Stimulated activated CD8-positive, alpha-beta memory T cell treated with anti-CD3 and anti-CD28 coated beads, Interleukin-15, amount 100 ng/mL, for 48 hours (primary cell): ENCODE results near the gene ASPG.

Experiments used
- DNase-seq, 2 donors: peaks; one replicate each; pipeline ENCODE4 v3.0.0-alpha.2; 2020; ENCODE audit warnings: low read depth in 2 of 2

The ASPG gene

DNA sequence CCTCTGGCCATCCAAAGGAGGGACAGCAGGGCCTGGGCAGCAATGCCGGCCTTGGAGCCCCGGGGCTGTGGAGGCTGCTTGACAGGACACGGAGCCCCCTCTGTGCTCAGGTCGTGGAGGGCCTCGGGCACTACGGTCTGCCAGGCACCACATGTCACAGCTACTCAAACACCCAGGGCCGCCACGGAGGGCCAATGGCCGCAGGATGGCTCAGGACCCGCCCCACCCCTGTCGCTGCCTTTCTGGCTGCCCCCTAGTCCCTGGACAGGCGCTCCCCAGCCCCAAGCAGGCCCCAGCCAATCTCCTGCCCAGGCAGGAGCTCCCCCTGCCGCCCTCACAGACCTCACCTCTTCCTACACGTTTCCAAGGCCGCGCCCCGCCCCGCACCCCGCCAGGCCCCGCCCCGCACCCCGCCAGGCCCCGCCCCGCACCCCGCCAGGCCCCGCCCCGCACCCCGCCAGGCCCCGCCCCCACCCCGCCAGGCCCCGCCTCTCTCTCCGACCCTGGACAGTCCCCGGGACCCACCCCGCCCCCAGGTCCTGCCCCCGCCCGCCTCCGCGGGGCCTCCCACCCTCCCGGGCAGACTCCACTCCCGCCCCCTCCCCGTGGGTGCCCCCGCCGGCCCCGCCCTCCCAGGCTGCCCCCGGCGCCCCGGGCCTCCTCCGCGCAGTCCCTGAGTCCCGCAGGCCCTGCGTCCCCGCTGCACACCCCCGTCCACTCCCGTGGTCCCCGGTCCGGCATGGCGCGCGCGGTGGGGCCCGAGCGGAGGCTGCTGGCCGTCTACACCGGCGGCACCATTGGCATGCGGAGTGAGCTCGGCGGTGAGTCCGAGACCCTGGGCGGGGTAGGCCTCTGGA, at the start of gene ASPG:
Gene ASPG, plus strand, starts transcription at position 669 of the 857 bp plus-strand sequence. Its CDS starts 71 bp downstream, at position 740.
- DNase-seq = no peak

DNA sequence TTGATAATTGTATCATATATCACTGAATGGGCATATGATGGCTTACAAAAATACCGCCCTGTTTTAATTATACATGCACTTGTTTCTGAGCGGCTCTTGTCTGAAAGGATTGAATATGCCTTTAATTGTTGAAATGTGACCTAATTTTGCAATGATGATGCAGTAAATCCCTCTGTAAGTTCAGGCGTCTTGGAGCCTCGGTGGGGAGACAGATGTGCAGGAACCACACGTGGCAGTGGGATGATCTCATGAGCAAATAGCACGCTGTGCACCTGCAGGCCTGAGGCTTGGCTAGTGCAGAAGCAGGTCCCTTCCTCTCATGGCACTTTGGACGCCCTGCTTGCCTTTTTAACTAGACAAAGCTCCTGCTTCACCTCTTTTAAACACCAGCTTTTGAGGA, 49.3 kb upstream of the ASPG start:
- no peak for DNase-seq

DNA sequence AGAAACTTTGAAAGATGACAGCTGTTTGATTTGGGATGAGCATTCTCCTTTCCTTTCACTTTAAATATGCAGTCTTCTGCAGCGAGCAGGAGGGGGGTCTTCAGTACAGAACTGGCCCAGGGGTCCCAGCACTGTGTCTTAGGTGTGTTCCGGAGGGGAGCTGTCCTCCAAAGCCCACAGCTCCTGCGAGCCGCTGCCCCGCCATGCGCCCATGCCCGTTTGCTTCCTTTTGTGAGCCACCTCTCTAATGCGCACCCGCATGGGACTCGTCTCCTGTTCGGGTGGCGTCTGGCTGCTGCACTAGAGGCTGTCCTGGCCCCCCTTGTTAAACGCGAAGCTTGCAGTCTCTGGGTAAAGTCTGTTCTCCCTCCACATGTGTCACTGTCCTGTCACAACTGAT, 48.4 kb upstream of the ASPG start:
- DNase-seq = no peak

DNA sequence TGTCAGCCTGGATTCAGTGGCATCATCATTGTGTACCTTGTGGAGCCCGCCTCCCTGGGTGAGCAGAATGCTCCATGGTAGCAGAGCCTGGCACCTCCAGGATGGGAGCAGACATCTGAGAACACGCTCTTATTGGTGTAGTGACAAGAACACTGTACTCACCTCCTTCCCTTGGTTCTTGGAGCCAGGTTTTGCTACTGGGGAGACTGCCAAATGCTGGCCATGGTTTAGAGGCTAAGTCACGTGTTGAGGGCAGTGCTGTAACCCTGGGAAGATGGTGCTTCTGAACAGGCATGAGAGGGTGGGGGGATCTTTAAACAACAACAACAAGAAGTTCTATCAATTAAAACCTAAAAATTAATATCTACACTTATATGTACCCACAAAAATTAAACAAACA, 47.6 kb upstream of the ASPG start:
- no peak for DNase-seq

DNA sequence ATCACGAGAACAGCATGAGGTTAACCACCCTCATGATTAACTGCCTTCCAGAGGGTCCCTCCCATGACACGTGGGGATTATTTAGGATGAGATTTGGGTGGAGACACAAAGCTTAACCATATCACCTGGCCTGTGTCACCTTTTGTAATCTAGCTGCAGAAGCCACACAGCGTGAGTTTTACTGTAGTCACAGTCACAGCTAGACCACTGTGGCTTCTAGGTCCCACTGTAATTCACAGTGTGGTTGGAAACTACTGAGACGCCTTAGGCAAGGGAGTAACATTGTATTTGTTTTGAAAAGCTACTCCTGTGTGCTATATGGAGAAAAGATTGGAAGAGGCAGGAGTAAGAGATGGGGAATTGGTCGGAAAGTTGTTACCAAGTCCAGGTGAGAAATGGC, 46.3 kb upstream of the ASPG start:
- no peak for DNase-seq

DNA sequence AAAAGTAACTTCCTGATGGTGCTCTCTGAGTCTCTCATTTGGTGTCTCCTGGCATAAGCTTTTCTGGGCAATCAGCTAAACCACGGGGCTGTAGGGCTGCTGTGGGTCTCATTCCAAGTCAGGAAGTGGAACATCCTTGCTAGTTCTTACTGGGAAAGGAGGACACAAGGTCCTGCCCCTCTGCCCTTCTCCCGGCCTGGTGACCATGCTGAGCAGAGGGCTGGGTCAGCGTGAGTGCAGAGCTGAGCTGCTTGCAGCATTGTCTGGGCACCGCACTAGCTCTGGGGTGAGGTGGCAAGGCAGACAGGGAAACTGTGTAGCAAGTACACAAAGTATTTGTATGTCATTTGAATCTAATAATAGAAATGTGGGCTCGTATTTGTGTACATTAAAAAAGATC, 45.0 kb upstream of the ASPG start:
- no peak for DNase-seq

DNA sequence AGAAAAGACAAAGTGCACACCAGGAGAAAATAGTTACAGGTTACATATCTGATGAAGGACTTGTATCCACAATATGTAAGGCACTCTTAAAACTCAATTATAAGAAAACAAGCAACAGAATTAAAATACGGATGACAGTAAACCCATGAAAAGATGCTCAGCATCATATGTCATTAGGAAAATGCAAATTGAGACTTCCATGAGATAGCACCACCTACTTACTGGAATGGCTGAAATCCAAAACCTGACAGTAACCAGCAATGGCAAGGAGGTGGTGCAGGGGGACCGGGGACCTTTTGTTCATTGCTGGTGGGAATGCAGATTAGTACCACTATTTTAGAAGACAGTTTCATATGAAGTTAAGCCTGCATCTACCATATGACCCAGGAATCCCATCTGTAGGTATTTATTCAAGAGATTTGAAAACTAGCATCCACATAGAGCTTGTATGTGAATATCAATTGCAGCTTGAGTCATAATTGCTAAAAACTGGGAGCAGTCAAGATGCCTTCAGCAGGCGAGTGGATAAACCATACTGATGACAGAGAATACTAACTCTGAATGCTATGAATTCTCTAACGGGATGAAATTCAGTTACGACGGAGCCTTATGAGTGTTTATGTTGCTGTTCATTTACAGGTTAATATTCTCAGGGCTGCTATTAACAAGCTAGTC, 43.9 kb upstream of the ASPG start:
- no peak for DNase-seq

DNA sequence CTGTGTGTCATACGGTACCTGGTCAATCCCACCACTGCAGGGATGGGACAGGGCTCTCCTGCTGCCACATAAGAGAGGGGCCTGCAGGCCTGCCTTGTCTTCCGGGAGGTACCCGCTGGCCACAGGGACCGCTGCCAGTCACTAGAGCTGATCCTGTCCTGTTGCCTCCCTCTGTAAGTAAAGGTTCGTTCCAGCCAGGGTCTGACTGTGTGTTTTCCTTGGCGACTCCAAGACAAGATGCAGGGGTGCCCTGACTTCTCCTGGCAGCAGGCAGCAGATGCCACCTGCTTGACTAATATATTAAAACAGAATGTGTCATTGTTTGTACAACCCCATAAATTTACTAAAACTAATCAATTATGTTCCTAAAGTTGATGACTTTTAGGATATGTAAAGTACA, 41.5 kb upstream of the ASPG start:
- no peak for DNase-seq

DNA sequence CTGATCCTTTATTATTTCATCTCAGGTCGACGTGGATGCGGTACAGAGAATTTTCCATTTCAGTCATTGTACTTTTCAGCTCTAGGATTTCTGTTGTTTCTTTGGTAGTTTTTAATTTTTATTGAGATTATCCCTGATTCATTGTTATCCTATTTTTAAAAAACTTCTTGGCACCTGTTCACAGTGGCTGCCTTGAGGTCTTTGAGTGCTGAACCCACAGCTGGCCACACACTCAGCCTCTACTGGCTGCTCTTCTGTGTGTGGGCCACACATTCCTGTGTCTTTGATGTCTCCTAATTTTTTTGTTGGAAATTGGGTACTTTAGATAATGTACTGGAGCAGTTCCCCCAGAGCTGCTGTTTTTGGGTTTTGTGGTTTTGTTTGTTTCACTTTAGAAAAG, 37.7 kb upstream of the ASPG start:
- DNase-seq = no peak

DNA sequence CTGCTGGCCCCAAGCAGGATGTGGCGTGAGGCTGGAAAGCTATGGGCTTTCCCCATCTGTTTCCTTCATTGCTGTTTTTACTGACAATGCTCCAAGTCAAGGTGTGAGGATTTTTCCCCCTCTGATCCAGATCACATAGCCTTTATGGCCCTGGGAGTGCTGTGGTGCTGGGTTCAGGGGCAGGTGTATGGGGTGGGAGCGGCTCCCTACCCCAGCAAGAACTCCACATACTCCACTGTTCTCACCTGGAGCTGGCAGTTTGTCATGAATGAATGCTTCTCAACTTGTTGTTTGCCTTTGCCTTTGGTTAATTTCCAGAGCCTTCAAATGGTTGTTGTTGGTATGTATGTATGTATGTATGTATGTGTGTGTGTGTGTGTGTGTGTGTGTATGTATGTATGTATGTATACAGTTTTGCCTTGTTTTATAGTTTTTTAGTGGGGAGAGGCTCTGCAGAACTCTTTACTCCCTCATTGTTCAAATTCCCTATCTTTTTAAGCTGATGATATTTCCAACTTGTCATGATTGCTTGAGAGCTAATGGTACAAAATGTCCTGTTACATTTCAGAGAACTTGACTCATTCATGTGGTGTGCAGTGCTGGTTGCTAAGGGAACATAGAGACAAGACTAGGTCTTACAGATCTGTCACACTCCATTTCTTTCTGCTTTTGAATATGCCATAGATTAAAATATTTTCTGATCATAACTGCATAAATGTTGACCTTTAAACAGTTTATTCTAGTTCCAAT, 36.6 kb upstream of the ASPG start:
- DNase-seq = no peak

DNA sequence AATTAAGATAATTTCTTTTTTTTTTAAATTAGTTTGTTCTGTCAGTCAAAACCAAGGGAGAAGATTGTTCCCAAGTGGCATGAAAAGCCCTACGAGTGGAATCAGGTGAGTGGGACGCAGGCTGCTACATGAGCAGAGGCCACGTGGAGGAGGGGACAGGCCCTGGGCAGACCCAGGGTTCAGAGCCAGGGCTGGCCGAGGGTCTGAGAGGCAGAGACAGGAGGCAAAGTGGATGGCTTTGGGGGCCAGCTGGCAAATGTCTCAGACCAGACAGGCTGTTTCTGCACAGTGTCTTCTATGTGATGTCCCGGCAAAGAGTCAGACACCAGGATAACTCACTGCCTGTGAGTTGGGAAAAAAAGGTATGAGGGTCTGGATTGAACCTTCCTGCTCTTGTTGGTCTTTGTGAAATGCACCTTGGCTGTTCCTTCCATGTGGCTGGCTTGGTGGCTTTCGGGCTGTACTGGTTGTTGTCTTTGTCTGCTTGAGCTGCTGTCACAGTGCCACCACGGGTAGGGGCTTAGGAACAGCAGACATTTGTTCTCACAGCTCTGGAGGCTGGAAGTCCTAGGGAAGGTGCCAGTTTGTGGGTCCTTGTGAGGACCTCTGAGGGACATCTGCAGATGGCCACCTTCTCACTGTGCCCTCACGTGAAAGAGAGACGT, 35.8 kb upstream of the ASPG start:
- DNase-seq = no peak

DNA sequence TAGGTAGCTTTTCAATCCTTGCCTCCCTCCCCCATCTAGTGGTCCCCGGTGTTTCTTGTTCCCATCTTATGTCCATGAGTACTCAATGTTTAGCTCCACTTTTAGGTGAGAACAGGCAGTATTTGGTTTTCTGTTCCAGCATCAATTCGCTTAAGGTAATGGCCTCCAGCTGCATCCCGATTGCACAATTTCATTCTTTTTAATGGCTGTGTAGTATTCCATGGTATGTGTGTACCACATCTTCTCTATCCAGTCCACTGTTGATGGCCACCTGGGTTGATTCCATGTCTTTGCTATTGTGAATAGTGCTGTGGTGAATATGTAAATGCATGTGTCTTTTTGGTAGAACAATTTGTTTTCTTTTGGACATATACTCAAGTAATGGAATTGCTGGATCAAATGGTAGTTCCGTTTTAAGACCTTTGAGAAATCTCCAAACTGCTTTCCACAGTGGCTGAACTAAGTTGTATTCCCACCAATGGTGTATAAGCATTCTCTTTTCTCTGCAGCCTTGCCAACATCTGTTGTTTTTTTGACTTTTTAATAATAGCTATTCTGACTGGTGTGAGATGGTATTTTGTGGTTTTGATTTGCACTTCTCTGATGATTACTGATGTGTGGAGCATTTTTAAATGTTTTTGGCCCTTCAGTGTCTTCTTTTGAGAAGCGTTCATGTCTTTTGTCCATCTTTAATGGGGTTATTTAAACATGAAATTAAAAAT, 34.2 kb upstream of the ASPG start:
- DNase-seq = no peak

DNA sequence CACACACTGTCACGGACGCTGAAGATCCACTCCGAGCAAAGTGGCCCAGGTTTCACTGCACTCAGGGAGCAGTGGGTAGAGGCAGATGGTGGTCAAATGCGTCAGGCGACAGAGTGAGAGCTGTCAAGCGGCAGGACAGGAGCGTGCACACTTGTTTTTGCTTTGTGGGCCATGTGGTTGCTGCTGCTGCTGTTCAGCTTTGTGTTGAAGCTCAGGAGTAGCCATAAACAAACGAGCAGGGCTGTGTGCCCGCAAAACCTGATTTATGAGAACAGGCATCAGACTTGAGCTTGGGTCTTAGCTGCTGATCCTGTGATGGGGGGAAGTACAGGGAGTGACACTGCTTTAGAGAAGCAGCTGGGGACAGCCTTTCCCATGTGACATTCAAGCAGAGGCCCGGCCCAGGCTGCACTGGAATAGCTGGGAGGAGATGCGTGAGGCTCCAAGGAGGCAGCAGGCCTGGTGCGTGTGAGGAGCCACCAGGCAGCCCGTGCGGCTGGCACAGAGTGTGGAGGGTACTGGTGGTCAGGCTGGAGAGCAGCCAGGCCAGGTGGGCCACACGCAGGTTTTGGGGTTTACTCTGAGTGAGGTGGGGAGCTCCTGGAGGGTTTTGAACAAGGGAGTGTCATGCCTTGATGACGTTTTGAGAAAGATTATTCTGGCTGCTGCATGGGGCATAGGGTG, 31.1 kb upstream of the ASPG start:
- no peak for DNase-seq

DNA sequence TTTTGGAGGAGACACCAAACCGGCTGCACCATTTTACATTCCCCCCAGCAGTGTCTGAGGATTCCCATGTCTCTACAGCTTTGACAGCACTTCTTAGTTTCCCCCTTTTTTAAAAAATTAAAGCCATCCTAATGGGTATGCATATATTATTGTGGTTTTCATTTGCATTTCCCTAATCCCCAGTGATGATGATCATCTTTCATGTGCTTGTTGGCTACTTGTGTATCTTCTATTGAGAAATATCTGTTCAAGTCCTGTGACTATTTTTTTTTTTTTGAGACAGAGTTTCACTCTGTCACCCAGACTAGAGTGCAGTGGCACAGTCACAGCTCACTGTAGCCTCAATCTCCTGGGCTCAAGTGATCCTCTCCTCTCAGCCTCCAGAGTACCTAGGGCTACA, 23.2 kb upstream of the ASPG start:
- no peak for DNase-seq

DNA sequence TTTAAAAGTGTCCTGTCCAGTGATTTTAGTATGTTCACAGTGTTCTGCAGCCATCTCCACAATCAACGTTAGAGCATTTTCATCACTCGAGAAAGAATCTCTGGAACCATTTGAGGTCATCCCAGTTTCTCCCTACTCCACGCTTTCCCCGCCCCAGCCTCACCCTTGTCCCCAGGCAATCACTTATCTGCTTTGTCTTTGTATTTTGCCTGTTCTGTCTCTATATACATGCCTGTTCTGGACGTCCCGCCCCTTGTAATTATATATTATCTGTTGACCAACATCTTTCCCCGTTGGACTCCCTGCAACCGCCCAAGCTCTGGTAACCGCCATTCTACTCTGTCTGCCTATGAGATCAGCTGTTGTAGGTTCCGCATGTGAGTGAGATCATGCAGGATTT, 21.5 kb upstream of the ASPG start:
- no peak for DNase-seq

DNA sequence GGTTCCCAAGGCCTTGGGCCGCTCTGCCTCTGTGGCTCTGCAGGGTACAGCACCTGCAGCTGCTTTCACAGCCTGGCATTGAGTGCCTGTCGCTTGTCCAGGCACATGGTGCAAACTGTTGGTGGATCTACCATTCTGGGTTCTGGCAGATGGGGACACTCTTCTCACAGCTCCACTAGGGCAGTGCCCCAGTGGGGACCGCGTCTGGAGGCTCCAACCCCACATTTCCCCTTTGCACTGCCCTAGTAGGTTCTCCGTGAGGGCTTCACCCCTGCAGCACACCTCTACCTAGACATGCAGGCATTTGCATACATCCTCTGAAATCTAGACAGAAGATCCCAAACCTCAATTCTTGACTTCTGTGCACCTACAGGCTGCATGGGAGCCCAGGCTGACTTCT, 19.2 kb upstream of the ASPG start:
- DNase-seq = no peak

DNA sequence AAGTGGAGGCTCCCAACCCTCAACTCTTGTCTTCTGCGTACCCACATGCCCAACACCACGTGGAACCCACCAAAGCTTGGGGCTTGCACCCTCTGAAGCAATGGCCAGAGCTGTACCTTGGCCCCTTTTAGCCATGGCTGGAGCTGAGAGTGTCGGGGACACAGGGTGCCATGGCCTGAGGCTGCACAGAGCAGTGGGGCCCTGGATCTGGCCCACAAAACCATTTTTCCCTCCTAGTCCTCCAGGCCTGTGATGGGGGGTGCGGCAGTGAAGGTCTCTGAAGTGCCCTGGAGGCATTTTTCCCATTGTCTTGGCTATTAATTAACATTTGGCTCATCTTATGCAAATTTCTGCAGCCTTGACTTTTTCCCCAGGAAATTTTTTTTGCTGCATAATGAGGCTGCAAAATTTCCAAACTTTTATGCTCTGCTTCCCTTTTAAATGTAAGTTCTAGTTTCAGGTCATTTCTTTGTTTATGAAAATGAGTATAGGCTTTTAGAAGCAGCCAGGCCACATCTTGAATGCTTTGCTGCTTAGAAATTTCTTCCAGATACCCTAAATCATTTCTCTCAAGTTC, 18.7 kb upstream of the ASPG start:
- DNase-seq = no peak

DNA sequence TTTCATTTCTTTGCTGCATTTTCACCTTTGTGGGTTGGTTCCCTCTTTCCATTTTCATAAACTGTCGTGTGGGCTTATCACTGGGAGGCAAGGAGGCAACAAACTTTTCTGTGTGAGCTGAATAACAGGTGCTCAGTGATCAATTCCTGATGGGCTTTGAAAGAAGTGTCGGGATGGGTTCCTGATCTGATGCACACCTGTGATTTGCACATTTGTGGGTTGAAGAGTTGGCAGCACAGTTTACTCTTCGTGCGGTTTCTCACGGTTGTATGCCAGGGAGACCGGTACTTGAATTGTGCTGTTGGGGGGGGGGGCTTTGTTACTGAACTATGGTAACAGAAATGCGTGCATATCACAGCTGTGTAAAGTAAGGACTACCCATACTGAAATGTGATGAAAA, 16.0 kb upstream of the ASPG start:
- no peak for DNase-seq

DNA sequence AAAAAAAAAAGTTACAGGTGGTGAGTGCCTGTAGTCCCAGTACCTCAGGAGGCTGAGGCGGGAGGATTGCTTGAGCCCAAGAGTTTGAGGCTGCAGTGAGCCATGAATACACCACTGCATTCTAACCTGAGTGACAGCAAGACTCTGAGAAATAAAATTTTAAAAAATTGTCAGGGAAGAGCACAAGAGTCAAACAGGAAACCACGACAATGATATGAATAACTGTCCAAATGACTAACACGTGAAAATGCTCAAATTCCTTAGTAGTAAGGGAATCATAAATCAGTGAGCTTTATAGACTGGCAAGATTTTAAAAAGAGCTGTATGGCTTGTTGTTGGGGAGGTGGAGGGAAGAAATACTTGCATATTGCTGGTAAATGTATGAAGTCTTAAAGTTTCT, 12.9 kb upstream of the ASPG start:
- DNase-seq = no peak

DNA sequence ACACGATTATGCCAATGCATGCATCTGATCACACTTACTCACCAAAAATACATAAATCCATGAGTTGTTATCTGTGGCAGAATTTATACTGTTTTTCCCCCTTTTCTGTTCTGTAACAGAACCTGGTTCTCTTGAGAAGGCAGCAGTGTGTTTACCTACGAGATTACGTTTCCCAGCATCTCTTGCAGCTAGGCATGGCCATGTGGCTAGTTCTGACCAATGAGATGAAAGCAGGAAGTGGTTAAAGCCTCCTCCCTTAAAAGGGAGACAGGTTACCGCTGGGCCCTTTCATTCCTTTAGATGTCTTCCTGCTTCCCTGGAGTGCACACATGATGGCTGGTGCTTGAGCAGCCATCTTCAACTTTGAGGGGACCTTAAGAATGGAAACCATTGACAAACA, 11.7 kb upstream of the ASPG start:
- DNase-seq = no peak
